Nephron progenitor cell (in vitro differentiated cells): Measurements from ENCODE around the gene RYR3.

ENCODE experiments used
- DNase-seq: peaks from one replicate; pipeline ENCODE4 v3.0.0; 2021
- H3K27ac Mint-ChIP-seq: 2 replicates; pipeline ENCODE4 v1.8.0; 2021; ENCODE audit warnings: mild to moderate bottlenecking, moderate library complexity, mixed read lengths
- H3K27me3 Mint-ChIP-seq: 2 replicates; pipeline ENCODE4 v1.8.0; 2021; ENCODE audit warnings: mild to moderate bottlenecking, low read depth, mixed read lengths; ENCODE audit not compliant: poor library complexity
- H3K36me3 Mint-ChIP-seq: 2 replicates; pipeline ENCODE4 v1.8.0; 2021; ENCODE audit warnings: low read depth, mixed read lengths
- H3K4me1 Mint-ChIP-seq: 2 replicates; pipeline ENCODE4 v1.8.0; 2021; ENCODE audit warnings: mixed read lengths
- H3K4me3 Mint-ChIP-seq: 2 replicates; pipeline ENCODE4 v1.8.0; 2021; ENCODE audit warnings: mild to moderate bottlenecking, moderate library complexity, mixed read lengths
- H3K9me3 Mint-ChIP-seq: 2 replicates; pipeline ENCODE4 v1.8.0; 2021; ENCODE audit warnings: mild to moderate bottlenecking, moderate library complexity, mixed read lengths
- TF ChIP-seq, protein P1 (sequence below): fragments of 200-600 bp; sonication (generic); IDR thresholded peaks from 2 replicates; pipeline ENCODE4 v1.5.0; 2021; ENCODE audit warnings: antibody characterized with exemption

The RYR3 gene

GRCh38 chr15:33737687-33738601 is 427.2 kb downstream of the RYR3 start:
- Mint-ChIP-seq H3K27ac (no peak overlapping the region), H3K4me1 (peaks cover 40% of the 10 kb centered on the region), H3K27me3 (peaks cover 3% of the 10 kb centered on the region), H3K4me3 (peak overlapping the region; percentile 24), H3K36me3 (no peaks in the 10 kb centered on the region), H3K9me3 (no peaks in the 10 kb centered on the region)
- TF ChIP-seq, protein P1, sequence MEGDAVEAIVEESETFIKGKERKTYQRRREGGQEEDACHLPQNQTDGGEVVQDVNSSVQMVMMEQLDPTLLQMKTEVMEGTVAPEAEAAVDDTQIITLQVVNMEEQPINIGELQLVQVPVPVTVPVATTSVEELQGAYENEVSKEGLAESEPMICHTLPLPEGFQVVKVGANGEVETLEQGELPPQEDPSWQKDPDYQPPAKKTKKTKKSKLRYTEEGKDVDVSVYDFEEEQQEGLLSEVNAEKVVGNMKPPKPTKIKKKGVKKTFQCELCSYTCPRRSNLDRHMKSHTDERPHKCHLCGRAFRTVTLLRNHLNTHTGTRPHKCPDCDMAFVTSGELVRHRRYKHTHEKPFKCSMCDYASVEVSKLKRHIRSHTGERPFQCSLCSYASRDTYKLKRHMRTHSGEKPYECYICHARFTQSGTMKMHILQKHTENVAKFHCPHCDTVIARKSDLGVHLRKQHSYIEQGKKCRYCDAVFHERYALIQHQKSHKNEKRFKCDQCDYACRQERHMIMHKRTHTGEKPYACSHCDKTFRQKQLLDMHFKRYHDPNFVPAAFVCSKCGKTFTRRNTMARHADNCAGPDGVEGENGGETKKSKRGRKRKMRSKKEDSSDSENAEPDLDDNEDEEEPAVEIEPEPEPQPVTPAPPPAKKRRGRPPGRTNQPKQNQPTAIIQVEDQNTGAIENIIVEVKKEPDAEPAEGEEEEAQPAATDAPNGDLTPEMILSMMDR = peak; percentile 76
- peak; percentile 73 for DNase-seq

GRCh38 chr15:33738941-33739664 is 428.3 kb downstream of the RYR3 start:
- Mint-ChIP-seq H3K36me3 (no peaks in the 10 kb centered on the region), H3K4me3 (no peak overlapping the region), H3K9me3 (no peaks in the 10 kb centered on the region), H3K27ac (no peak overlapping the region), H3K27me3 (peaks cover 8% of the 10 kb centered on the region), H3K4me1 (peaks cover 36% of the 10 kb centered on the region)
- DNase-seq = no peak
- TF ChIP-seq, protein P1 = no peak

GRCh38 chr15:33742306-33742705 is 431.5 kb downstream of the RYR3 start:
- H3K36me3 Mint-ChIP-seq = no peaks in the 10 kb centered on the region
- no peaks in the 10 kb centered on the region for H3K9me3 Mint-ChIP-seq
- no peak overlapping the region for H3K4me3 Mint-ChIP-seq
- no peak overlapping the region for H3K27ac Mint-ChIP-seq
- TF ChIP-seq, protein P1 = no peak
- peaks cover 8% of the 10 kb centered on the region for H3K27me3 Mint-ChIP-seq
- peaks cover 29% of the 10 kb centered on the region for H3K4me1 Mint-ChIP-seq
- DNase-seq = no peak

GRCh38 chr15:33742800-33743199 is 432.0 kb downstream of the RYR3 start:
- TF ChIP-seq, protein P1 = no peak
- peaks cover 8% of the 10 kb centered on the region for H3K27me3 Mint-ChIP-seq
- no peak overlapping the region for H3K4me3 Mint-ChIP-seq
- no peak for DNase-seq
- H3K27ac Mint-ChIP-seq = no peak overlapping the region
- no peaks in the 10 kb centered on the region for H3K36me3 Mint-ChIP-seq
- peaks cover 25% of the 10 kb centered on the region for H3K4me1 Mint-ChIP-seq
- H3K9me3 Mint-ChIP-seq = no peaks in the 10 kb centered on the region

- Mint-ChIP-seq H3K9me3 (no peaks in the 10 kb centered on the region), H3K36me3 (no peaks in the 10 kb centered on the region), H3K4me3 (no peak overlapping the region), H3K27ac (no peak overlapping the region), H3K27me3 (peaks cover 10% of the 10 kb centered on the region), H3K4me1 (no peaks in the 10 kb centered on the region)
- no peak for DNase-seq
- TF ChIP-seq, protein P1 = no peak
Observed at GRCh38 chr15:33746203-33746602, 435.4 kb downstream of the RYR3 start.
